Measurements from ENCODE around the gene NKX2-3.

- TF ChIP-seq CTCF (IDR thresholded peaks at IDR 0.05; ENCODE audit: insufficient read depth, low read depth, low read length) = no peak
- TF ChIP-seq EZH2 (IDR thresholded peaks at IDR 0.05; ENCODE audit: insufficient read depth, low read length) = peak; percentile 61
Observed at GRCh38 chr10:99535764-99536337, 3.1 kb downstream of the NKX2-3 start.

Measured in astrocyte (in vitro differentiated cells and primary cell).